IMR-90 (cell line): Measurements from ENCODE around the gene TIGAR. TPM values are rescaled to one million over a fixed set of nuclear protein-coding genes. Genes with fewer than 3 reads are reported as not detected.

Experiments
- ATAC-seq: fragments of 200-7000 bp; cut with Tn5 transposase; 2 replicates; pipeline ENCODE4 v1.9.1; 2020; ENCODE audit warnings: low read depth, mild to moderate bottlenecking, moderate library complexity
- BruUV-seq: library from RNA; stranded (reverse); fragments of 400-500 nt; replicated peaks from 2 replicates; lab custom pipeline; 2021; lab: Mats Ljungman, UMichigan
- CTCF ChIA-PET: fragments of 300-600 bp; formaldehyde crosslinking; extraction: SDS; loops from one replicate; lab custom pipeline; 2021; ENCODE audit warnings: antibody characterized with exemption; lab: Yijun Ruan, JAX
- POLR2A ChIA-PET: fragments of 300-600 bp; sonication (Branson Sonifier 250); formaldehyde crosslinking; loops from one replicate; lab custom pipeline; 2022; ENCODE audit warnings: antibody characterized with exemption; ENCODE audit not compliant: unreplicated experiment; lab: Charles Lee
- DNase-seq: peaks from one replicate; pipeline ENCODE4 v3.0.0; 2013
- H2AFZ ChIP-seq: replicated peaks from 2 replicates; pipeline ENCODE3; 2013; ENCODE audit warnings: low read length, mild to moderate bottlenecking; ENCODE audit not compliant: poor library complexity
- H2AK5ac ChIP-seq: 2 replicates; pipeline ENCODE4 v1.6.1; 2013; ENCODE audit warnings: low read depth, low read length, inconsistent platforms
- H2AK9ac ChIP-seq: replicated peaks from 2 replicates; pipeline ENCODE3; 2013; ENCODE audit warnings: mild to moderate bottlenecking, low read depth, low read length, moderate library complexity; ENCODE audit not compliant: poor library complexity
- H2BK120ac ChIP-seq: 2 replicates; pipeline ENCODE4 v1.6.1; 2013; ENCODE audit warnings: low read depth, low read length, inconsistent platforms
- H2BK15ac ChIP-seq: 3 replicates; pipeline ENCODE4 v1.6.1; 2013; ENCODE audit warnings: low read depth, low read length, inconsistent platforms
- H2BK20ac ChIP-seq: 2 replicates; pipeline ENCODE4 v1.6.1; 2013; ENCODE audit warnings: low read depth, mild to moderate bottlenecking, inconsistent platforms, low read length, moderate library complexity
- H2BK5ac ChIP-seq: 2 replicates; pipeline ENCODE4 v1.6.1; 2013; ENCODE audit warnings: mild to moderate bottlenecking, low read depth, low read length, inconsistent platforms; ENCODE audit not compliant: poor library complexity, severe bottlenecking
- H3K14ac ChIP-seq: replicated peaks from 2 replicates; pipeline ENCODE4 v1.6.1; 2013; ENCODE audit warnings: low read depth, low read length, inconsistent platforms
- H3K18ac ChIP-seq: 2 replicates; pipeline ENCODE4 v1.6.1; 2013; ENCODE audit warnings: low read depth, low read length, control low read depth
- H3K23ac ChIP-seq: 2 replicates; pipeline ENCODE4 v1.6.1; 2013; ENCODE audit warnings: low read depth, low read length, inconsistent platforms
- H3K27ac ChIP-seq: 2 replicates; pipeline ENCODE4 v1.5.1; 2013; ENCODE audit warnings: mild to moderate bottlenecking, control low read depth, low read length; ENCODE audit not compliant: insufficient read depth
- H3K27me3 ChIP-seq: 2 replicates; pipeline ENCODE4 v1.6.1; 2013; ENCODE audit warnings: low read length; ENCODE audit not compliant: control insufficient read depth, insufficient read depth
- H3K36me3 ChIP-seq: 2 replicates; pipeline ENCODE4 v1.6.1; 2013; ENCODE audit warnings: low read length, mixed read lengths; ENCODE audit not compliant: control insufficient read depth, insufficient read depth
- H3K4ac ChIP-seq: 2 replicates; pipeline ENCODE4 v1.6.1; 2013; ENCODE audit warnings: low read depth, low read length, inconsistent platforms
- H3K4me1 ChIP-seq: 2 replicates; pipeline ENCODE4 v1.6.1; 2013; ENCODE audit warnings: low read length, mixed read lengths; ENCODE audit not compliant: control insufficient read depth, insufficient read depth
- H3K4me2 ChIP-seq: 2 replicates; pipeline ENCODE4 v1.6.1; 2013; ENCODE audit warnings: low read depth, mild to moderate bottlenecking, control low read depth, low read length, moderate library complexity
- H3K4me3 ChIP-seq: 2 replicates; pipeline ENCODE4 v1.5.1; 2013; ENCODE audit warnings: low read depth, mild to moderate bottlenecking, control low read depth, low read length, moderate library complexity; ENCODE audit not compliant: insufficient read depth
- H3K56ac ChIP-seq: 2 replicates; pipeline ENCODE4 v1.6.1; 2013; ENCODE audit warnings: low read length, inconsistent platforms; ENCODE audit not compliant: insufficient read depth; ENCODE audit errors: extremely low read depth
- H3K79me1 ChIP-seq, 2 experiments: 2 replicates each; pipeline ENCODE4 v1.6.1; 2013; ENCODE audit warnings: low read length in 2 of 2, inconsistent platforms in 1 of 2, low read depth in 1 of 2
- H3K9ac ChIP-seq: 2 replicates; pipeline ENCODE4 v1.6.1; 2013; ENCODE audit warnings: low read depth, low read length, control low read depth
- H3K9me1 ChIP-seq: 2 replicates; pipeline ENCODE4 v1.6.1; 2013; ENCODE audit warnings: low read length, inconsistent platforms; ENCODE audit not compliant: insufficient read depth
- H3K9me3 ChIP-seq: 2 replicates; pipeline ENCODE4 v1.6.1; 2013; ENCODE audit warnings: low read length; ENCODE audit not compliant: control insufficient read depth, insufficient read depth
- H4K20me1 ChIP-seq: 2 replicates; pipeline ENCODE4 v1.6.1; 2013; ENCODE audit warnings: low read length, inconsistent platforms; ENCODE audit not compliant: insufficient read depth
- H4K5ac ChIP-seq: 2 replicates; pipeline ENCODE4 v1.6.1; 2013; ENCODE audit warnings: mild to moderate bottlenecking, low read depth, low read length, control low read depth
- H4K8ac ChIP-seq, 2 experiments: 2 replicates each; pipeline ENCODE4 v1.6.1; 2013; ENCODE audit warnings: low read depth in 2 of 2, low read length in 2 of 2, control low read depth in 1 of 2, inconsistent platforms in 1 of 2
- H4K91ac ChIP-seq: 2 replicates; pipeline ENCODE4 v1.6.1; 2013; ENCODE audit warnings: low read depth, low read length, inconsistent platforms; ENCODE audit not compliant: insufficient read depth
- BHLHE40 ChIP-seq: fragments of 150-350 bp; IDR thresholded peaks from 2 replicates; pipeline ENCODE4 v1.6.1; 2016; ENCODE audit warnings: mild to moderate bottlenecking, low read depth, low read length
- CEBPB ChIP-seq: IDR thresholded peaks from 2 replicates; pipeline ENCODE4 v1.6.1; 2012; ENCODE audit warnings: low read depth, low read length, improper control_type of control experiment
- CHD1 ChIP-seq: IDR thresholded peaks from 2 replicates; pipeline ENCODE4 v1.6.1; 2012; ENCODE audit warnings: low read depth, low read length, improper control_type of control experiment
- CTCF ChIP-seq: conservative IDR thresholded peaks from 2 replicates; pipeline ENCODE4 v1.5.1; 2012; ENCODE audit warnings: mild to moderate bottlenecking, low read depth, low read length, improper control_type of control experiment
- FOS ChIP-seq: fragments of 150-350 bp; IDR thresholded peaks from 2 replicates; pipeline ENCODE4 v1.6.1; 2016; ENCODE audit warnings: low read depth, low read length
- MAFK ChIP-seq: IDR thresholded peaks from 2 replicates; pipeline ENCODE4 v1.6.1; 2012; ENCODE audit warnings: low read depth, low read length, improper control_type of control experiment
- MAZ ChIP-seq: IDR thresholded peaks from 2 replicates; pipeline ENCODE4 v1.6.1; 2012; ENCODE audit warnings: low read depth, mild to moderate bottlenecking, low read length, improper control_type of control experiment, moderate library complexity, borderline replicate concordance
- MXI1 ChIP-seq: IDR thresholded peaks from 2 replicates; pipeline ENCODE4 v1.6.1; 2012; ENCODE audit warnings: low read depth, mild to moderate bottlenecking, low read length, moderate library complexity, borderline replicate concordance
- NFE2L2 ChIP-seq: fragments of 150-350 bp; IDR thresholded peaks from 2 replicates; pipeline ENCODE4 v1.6.1; 2016; ENCODE audit warnings: low read depth, mild to moderate bottlenecking, low read length
- POLR2A ChIP-seq: IDR thresholded peaks from 2 replicates; pipeline ENCODE4 v1.6.1; 2012; ENCODE audit warnings: mild to moderate bottlenecking, low read depth, low read length
- RAD21 ChIP-seq: IDR thresholded peaks from 2 replicates; pipeline ENCODE4 v1.6.1; 2012; ENCODE audit warnings: low read length, improper control_type of control experiment
- RCOR1 ChIP-seq: IDR thresholded peaks from 2 replicates; pipeline ENCODE4 v1.6.1; 2012; ENCODE audit warnings: mild to moderate bottlenecking, low read length, improper control_type of control experiment; ENCODE audit not compliant: insufficient replicate concordance
- RFX5 ChIP-seq: IDR thresholded peaks from 2 replicates; pipeline ENCODE4 v1.8.0; 2012; ENCODE audit warnings: low read depth, mild to moderate bottlenecking, low read length, moderate library complexity
- SMC3 ChIP-seq: fragments of 150-350 bp; IDR thresholded peaks from 2 replicates; pipeline ENCODE4 v1.6.1; 2016; ENCODE audit warnings: low read depth, mild to moderate bottlenecking, antibody characterized with exemption, low read length, moderate library complexity
- USF2 ChIP-seq: fragments of 150-350 bp; IDR thresholded peaks from 2 replicates; pipeline ENCODE4 v1.6.1; 2017; ENCODE audit warnings: mild to moderate bottlenecking, antibody characterized with exemption, low read length, low read depth
- WGBS, 2 experiments: methylation state at CpG; one replicate each; pipeline versions ENCODE4 v1.1.5 to v1.1.7; 2013; ENCODE audit warnings: missing lambda C conversion rate in 2 of 2; ENCODE audit not compliant: insufficient read length in 1 of 2; ENCODE audit errors: extremely low coverage in 2 of 2; 5-methylcytosine and 5-hydroxymethylcytosine counted together
- dilution Hi-C: fragments of 300-500 bp; cut with HindIII; formaldehyde crosslinking; loops from one replicate; pipeline ENCODE4 v1.14.3; 2018; ENCODE audit warnings: low sequenced_read_pairs; ENCODE audit not compliant: unreplicated experiment
- in situ Hi-C: fragments of 300-500 bp; cut with MboI; formaldehyde crosslinking; loops from 3 replicates; pipeline ENCODE4 v1.14.3; 2019; ENCODE audit warnings: low sequenced_read_pairs, inconsistent platforms, mixed read lengths
- intact Hi-C: fragments of 100-400 bp; cut with micrococcal nuclease; formaldehyde crosslinking; loops from 2 replicates; pipeline ENCODE4 v1.10.0; 2022
- polyA plus RNA-seq, 3 experiments: library from polyadenylated mRNA; depleted of rRNA; stranded (reverse); fragments of >200 nt; gene quantifications; 2 replicates each; pipeline ENCODE4 v1.2.3, GENCODE V29; 2012; ENCODE audit warnings: low replicate concordance in 1 of 3
- total RNA-seq: library from RNA; depleted of rRNA; stranded (reverse); fragments of >200 nt; gene quantifications from 2 replicates; pipeline ENCODE4 v1.2.3, GENCODE V29; 2012
- TF ChIP-seq, protein P1 (sequence below): fragments of 150-350 bp; IDR thresholded peaks from 2 replicates; pipeline ENCODE4 v1.6.1; 2016; ENCODE audit warnings: low read depth, mild to moderate bottlenecking, low read length, moderate library complexity, borderline replicate concordance

Gene TIGAR
- total and polyA plus RNA-seq, 2 of the 4 experiments (the other 2 are of a cell fraction), result 7.3 to 13.7 TPM

- Histone ChIP-seq H4K91ac (no peak overlapping the region), H3K27ac (no peak overlapping the region), H3K9me1 (no peaks in the 10 kb centered on the region), H3K9ac (no peak overlapping the region), H2AK9ac (no peak overlapping the region), H2BK5ac (no peak overlapping the region), H4K5ac (no peak overlapping the region), H3K9me3 (no peaks in the 10 kb centered on the region), H3K56ac (no peak overlapping the region), H3K4me1 (no peaks in the 10 kb centered on the region), H3K36me3 (no peaks in the 10 kb centered on the region), H2AFZ (no peak overlapping the region), H2BK120ac (no peak overlapping the region), H4K8ac (no peak overlapping the region), H3K23ac (no peak overlapping the region), H3K4ac (no peak overlapping the region), H3K18ac (no peak overlapping the region), H3K14ac (no peak overlapping the region), H3K27me3 (peaks cover 14% of the 10 kb centered on the region), H3K4me2 (no peak overlapping the region), H4K20me1 (no peaks in the 10 kb centered on the region; the same call in 1 of the 2 replicates), H2BK15ac (no peak overlapping the region), H3K79me1 (no peaks in the 10 kb centered on the region), H2BK20ac (no peak overlapping the region), H3K4me3 (no peak overlapping the region), H2AK5ac (no peak overlapping the region)
- DNase-seq (no peak), ATAC-seq (no peak)
- ChIA-PET CTCF (no interaction called here), POLR2A (no interaction called here)
- 60% methylated on average over 2 of the region's 8 CpGs; no CpG with 5 or more reads in 1 of the 2 experiments for whole genome bisulfite sequencing, 2 experiments
- TF ChIP-seq RFX5, result no peak
- TF ChIP-seq RCOR1, result no peak
- TF ChIP-seq RAD21, result no peak
- no peak for TF ChIP-seq USF2
- TF ChIP-seq CHD1, result no peak
- TF ChIP-seq NFE2L2, result no peak
- no peak for TF ChIP-seq BHLHE40
- TF ChIP-seq MAZ, result no peak
- TF ChIP-seq FOS, result no peak
- TF ChIP-seq MAFK, result no peak
- TF ChIP-seq SMC3, result no peak
- TF ChIP-seq, protein P1, sequence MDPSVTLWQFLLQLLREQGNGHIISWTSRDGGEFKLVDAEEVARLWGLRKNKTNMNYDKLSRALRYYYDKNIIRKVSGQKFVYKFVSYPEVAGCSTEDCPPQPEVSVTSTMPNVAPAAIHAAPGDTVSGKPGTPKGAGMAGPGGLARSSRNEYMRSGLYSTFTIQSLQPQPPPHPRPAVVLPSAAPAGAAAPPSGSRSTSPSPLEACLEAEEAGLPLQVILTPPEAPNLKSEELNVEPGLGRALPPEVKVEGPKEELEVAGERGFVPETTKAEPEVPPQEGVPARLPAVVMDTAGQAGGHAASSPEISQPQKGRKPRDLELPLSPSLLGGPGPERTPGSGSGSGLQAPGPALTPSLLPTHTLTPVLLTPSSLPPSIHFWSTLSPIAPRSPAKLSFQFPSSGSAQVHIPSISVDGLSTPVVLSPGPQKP, result no peak
- TF ChIP-seq CTCF, result no peak
- no peak for TF ChIP-seq POLR2A
- TF ChIP-seq CEBPB, result no peak
- TF ChIP-seq MXI1, result no peak
- in situ Hi-C loops, result no loop called here
- intact Hi-C loops, result no loop called here
- no TSS peak for BruUV-seq
- dilution Hi-C loops, result no loop called here
These were observed 18.1 kb upstream of the TIGAR start for GRCh38 chr12:4302881-4303280.
